Prostate gland (tissue), 2 donors: ENCODE results near the gene TSC22D4.

Experiments
- POLR2A ChIP-seq: fragments of 450-650 bp; IDR thresholded peaks from one replicate; pipeline ENCODE4 v1.6.1; 2016; ENCODE audit warnings: antibody characterized with exemption, mild to moderate bottlenecking
- TF ChIP-seq, protein P1 (sequence below), 4 experiments: fragments of 200-600 bp in 2 of 4; fragments of 450-650 bp in 2 of 4; sonication (generic) in 2 of 4; IDR thresholded peaks; 1 replicate in 3 of 4; 2 replicates in 1 of 4; pipeline ENCODE4 v1.5.1; 2016 to 2019; ENCODE audit warnings: antibody characterized with exemption in 4 of 4, mild to moderate bottlenecking in 2 of 4, moderate library complexity in 2 of 4

DNA sequence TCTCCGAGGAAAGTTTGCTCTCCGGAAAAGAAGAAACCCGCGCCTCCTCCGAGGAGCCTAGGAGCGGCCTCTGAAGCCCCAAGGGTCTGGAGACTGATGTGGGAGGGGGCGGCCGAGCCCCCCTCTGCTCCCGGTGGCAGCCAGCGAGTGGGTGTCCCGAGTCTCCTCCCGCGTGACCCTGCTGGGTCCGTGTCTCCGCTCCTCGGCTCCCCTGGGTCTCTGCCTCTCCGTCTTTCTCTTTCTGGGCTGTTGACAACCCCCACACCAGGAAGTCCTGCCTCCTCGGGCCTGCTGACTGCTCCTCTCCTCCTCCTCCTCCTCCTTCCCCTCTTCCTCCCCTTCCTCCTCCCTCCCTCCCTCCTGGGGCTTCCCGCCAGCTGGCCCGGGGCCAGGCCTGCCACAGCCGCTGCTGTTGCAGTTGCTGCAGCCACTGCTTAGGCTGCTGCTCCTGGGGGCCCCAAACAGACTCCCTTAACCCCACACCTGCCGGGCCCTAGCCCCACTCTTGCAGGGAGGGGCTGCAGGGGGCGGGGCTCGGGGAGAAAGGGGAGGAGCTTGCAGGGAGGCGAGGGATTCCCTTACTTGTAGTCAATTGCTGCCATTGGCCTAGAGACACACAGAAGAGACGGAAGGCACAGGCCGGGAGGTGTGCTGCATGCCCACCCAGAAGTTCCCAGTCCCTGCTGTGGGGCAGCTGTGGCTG, at the start of gene TSC22D4:
- TF ChIP-seq, protein P1, sequence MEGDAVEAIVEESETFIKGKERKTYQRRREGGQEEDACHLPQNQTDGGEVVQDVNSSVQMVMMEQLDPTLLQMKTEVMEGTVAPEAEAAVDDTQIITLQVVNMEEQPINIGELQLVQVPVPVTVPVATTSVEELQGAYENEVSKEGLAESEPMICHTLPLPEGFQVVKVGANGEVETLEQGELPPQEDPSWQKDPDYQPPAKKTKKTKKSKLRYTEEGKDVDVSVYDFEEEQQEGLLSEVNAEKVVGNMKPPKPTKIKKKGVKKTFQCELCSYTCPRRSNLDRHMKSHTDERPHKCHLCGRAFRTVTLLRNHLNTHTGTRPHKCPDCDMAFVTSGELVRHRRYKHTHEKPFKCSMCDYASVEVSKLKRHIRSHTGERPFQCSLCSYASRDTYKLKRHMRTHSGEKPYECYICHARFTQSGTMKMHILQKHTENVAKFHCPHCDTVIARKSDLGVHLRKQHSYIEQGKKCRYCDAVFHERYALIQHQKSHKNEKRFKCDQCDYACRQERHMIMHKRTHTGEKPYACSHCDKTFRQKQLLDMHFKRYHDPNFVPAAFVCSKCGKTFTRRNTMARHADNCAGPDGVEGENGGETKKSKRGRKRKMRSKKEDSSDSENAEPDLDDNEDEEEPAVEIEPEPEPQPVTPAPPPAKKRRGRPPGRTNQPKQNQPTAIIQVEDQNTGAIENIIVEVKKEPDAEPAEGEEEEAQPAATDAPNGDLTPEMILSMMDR (IDR thresholded peaks at IDR 0.05), result peak in 1 of 4 experiments; percentile 14
- TF ChIP-seq POLR2A, result peak; percentile 97
